GM10248 (cell line): ENCODE measurements around the gene ST6GALNAC5.
A peak's percentile ranks its signal among the peaks of the same experiment; 100 is the strongest.

Experiments used
- CTCF ChIA-PET: fragments of 300-600 bp; sonication (Branson Sonifier 250); formaldehyde crosslinking; extraction: SDS; loops from one replicate; lab custom pipeline; 2021; ENCODE audit warnings: antibody characterized with exemption; lab: Yijun Ruan, JAX
- POLR2A ChIA-PET: fragments of 350-650 bp; sonication (Branson Sonifier 250); formaldehyde crosslinking; extraction: SDS; loops from one replicate; lab custom pipeline; 2020; ENCODE audit warnings: antibody characterized with exemption; lab: Yijun Ruan, JAX
- DNase-seq: peaks from one replicate; pipeline ENCODE4 v3.0.0; 2012; ENCODE audit errors: extremely low spot score
- TF ChIP-seq, protein P1 (sequence below): IDR thresholded peaks from 2 replicates; pipeline ENCODE4 v1.5.1; 2012; ENCODE audit warnings: mild to moderate bottlenecking, low read depth; ENCODE audit errors: extremely low read depth, missing control alignments, control extremely low read depth

ST6GALNAC5 gene

DNA sequence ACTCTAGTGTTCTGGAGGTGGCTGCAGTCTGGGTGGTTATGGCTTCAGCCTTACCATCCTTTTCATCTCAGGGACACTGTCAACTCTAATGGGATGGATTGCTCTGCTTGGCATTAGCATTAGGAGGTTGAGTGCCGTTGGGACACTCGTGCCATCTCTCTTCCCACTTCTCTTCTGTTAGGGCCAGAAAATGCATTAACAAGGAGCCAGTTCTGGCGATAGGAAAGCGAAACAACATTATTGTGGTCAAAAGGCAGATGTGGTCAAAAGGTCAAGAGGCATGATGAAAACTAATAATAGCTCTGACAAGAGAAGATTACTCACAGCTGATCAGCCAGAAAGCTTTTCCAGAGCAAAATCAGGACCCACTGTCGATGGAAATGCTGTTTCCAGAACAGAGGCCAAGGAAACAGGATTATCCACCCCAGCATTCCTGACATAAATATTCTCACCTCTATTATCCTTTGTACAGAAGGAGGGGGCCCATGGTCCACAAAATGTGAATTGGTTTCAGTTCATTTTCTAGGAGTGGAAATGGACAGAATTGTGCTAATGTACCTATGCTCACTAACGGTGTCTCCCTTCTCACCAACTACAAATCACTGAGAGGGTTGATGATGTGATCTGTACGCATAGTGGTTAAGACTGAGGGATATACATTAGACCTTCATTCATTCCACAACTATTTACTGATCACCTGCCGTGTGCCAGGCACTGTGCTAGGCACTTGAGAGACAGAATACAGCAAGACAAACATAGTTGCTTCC, 72.0 kb downstream of the ST6GALNAC5 start:
- DNase-seq = peak; percentile 12
- CTCF ChIA-PET = interaction anchor here (1.3 kb wide), 1 partner anchor 9 kb away, joined by 4 read pairs; no protein-coding TSS in a partner anchor
- POLR2A ChIA-PET = no interaction called here
- TF ChIP-seq, protein P1, sequence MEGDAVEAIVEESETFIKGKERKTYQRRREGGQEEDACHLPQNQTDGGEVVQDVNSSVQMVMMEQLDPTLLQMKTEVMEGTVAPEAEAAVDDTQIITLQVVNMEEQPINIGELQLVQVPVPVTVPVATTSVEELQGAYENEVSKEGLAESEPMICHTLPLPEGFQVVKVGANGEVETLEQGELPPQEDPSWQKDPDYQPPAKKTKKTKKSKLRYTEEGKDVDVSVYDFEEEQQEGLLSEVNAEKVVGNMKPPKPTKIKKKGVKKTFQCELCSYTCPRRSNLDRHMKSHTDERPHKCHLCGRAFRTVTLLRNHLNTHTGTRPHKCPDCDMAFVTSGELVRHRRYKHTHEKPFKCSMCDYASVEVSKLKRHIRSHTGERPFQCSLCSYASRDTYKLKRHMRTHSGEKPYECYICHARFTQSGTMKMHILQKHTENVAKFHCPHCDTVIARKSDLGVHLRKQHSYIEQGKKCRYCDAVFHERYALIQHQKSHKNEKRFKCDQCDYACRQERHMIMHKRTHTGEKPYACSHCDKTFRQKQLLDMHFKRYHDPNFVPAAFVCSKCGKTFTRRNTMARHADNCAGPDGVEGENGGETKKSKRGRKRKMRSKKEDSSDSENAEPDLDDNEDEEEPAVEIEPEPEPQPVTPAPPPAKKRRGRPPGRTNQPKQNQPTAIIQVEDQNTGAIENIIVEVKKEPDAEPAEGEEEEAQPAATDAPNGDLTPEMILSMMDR = no peak

DNA sequence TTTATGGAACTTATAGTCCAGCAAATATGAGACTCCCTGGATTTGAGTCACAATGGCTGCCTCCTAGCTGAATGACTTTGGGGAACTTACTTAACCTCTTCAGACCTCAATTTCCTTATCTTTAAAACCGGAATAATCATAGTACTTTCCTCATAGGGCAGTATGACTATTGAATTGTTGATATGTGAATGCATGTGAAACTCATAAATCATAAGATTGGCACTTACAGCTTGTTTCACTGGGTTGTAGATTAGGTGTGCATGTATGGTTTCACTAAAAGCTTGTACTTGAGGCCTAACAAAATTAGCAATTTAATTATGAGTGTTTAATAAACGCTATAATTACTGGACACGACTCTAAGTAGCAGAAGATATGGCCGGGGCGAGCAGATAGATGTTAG, 72.5 kb downstream of the ST6GALNAC5 start:
- DNase-seq = no peak
- ChIA-PET CTCF (interaction anchor here (1.1 kb wide), 1 partner anchor 9 kb away, joined by 3 read pairs; no protein-coding TSS in a partner anchor), POLR2A (no interaction called here)
- TF ChIP-seq, protein P1 = no peak

DNA sequence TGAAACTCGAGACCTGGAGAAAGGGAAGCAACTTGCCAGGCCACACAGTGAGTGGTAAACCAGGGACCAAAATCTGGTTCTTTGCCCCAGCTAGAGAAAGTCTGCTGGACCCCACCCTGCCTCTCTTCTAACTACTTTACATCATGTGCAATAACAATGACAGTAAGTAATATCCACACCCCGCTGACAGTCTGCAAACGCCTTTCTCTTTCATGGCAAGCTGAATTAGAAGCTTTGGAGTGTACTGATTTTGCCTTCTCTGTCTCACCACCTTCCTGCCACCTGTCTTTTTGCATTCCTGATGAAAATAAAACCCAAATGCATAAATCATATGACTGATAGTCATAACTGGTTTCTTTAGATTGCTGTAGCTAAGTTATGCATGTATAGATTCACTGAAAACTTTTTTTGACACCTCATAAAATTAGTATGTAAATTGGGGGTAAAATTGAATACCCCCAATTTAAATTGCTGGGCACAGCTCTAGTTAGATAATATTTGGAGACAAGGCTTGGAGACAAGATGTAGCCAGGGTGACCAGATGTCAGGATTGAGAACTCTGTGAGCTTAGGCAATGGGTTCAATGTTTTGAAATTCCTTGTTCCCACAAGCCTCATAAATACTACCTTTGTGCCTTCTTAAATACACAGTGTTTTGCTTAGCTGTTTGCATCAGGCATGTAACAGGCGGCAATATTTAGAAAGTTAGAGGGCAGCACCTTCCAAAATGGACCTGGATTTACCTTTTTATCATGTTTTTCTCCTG, 73.5 kb downstream of the ST6GALNAC5 start:
- ChIA-PET POLR2A (interaction anchor here (0.6 kb wide), 1 partner anchor 1033 kb away, joined by 12 read pairs; no protein-coding TSS in a partner anchor), CTCF (interaction anchor here (0.9 to 1.1 kb wide), 3 partner anchors 8 to 786 kb away, joined by 3 read pairs; no protein-coding TSS in a partner anchor)
- DNase-seq = no peak
- TF ChIP-seq, protein P1 = no peak

DNA sequence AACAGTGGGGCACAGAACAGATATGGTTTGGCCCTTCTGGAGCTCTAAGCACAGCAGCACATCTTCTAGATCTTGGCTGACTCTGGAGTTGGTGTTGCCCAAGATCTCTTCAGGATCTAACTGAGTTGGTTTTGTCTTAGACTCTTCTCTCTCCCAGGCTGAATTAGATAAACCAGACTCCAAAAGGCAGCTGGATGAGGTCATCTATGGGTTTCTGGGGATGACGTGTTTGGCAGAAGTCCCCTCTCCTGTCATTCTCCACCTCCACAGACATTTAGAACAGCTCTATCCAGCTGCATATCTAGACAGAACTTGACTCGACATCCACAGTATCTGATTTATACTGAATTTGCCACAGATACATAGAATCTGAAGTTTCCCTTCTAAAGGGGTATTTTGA, 75.3 kb downstream of the ST6GALNAC5 start:
- CTCF ChIA-PET = no interaction called here
- POLR2A ChIA-PET = no interaction called here
- no peak for DNase-seq
- TF ChIP-seq, protein P1 = no peak

DNA sequence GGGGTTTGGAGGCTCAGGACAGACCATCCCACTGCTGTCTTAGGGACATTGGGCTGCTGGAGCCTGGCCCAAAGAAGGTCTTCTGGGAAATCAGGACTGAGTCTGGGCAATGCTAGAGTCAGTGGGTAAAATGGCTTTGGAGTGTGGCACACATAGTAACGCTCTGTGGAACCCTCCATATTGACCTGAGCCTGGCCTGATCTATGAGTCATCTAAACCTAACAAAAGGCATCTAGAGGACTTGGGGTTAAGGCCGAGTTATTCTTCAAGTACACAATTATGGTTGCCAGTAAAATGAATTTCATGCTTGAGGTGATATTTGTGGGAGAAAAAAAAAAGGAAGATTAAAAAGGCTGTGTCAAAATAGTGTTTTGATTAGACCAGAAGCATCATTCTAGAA, 77.7 kb downstream of the ST6GALNAC5 start:
- CTCF ChIA-PET = no interaction called here

DNA sequence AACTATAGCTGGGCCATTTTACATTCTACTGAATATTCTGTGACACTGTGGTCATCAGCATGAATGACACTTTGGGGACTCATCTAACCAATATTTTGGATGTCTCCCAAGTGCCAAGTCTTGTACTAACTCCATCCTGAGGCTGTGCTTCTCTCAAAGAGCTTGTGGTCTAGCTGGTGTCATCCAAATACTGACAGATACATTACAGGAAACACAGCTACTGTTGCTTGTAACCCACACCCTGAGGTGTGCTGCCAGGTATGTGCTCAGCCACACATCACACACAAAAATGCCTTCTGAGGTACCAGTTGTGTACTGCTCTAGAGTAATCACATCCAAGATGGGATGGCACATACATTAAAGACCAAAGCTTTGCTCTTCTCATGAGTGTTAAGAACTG, 81.6 kb downstream of the ST6GALNAC5 start:
- ChIA-PET CTCF (interaction anchor here (0.8 to 1.3 kb wide), 3 partner anchors 8 to 617 kb away, joined by 3 read pairs; no protein-coding TSS in a partner anchor), POLR2A (no interaction called here)
- no peak for DNase-seq
- TF ChIP-seq, protein P1 = no peak

More for the DNA sequence above, 77.7 kb downstream of the ST6GALNAC5 start:
- TF ChIP-seq, protein P1 = no peak
- DNase-seq = no peak
- POLR2A ChIA-PET = no interaction called here
